GM18520 (cell line): ENCODE data around the gene SLC38A5.
"Not testable (repeated sequence)": the region's sequence is repeated elsewhere in the genome, so short reads cannot be mapped to it uniquely, and the experiment has no call there.

Source experiments
- ATAC-seq: cut with Tn5 transposase; IDR thresholded peaks from one replicate; pipeline ENCODE4 v1.9.1; 2021; ENCODE audit not compliant: unreplicated experiment

The SLC38A5 gene

GRCh38 chrX:48470110-48470832, at the start of gene SLC38A5:
Gene SLC38A5, minus strand, starts transcription at chrX:48470260. Its CDS starts 2,336 bp downstream, at chrX:48467924.
- ATAC-seq = no peak

- ATAC-seq = not testable (repeated sequence)
Measured at GRCh38 chrX:48519481-48519880, 49.4 kb upstream of the SLC38A5 start.

- ATAC-seq = no peak
Measured at GRCh38 chrX:48516987-48517386, 46.9 kb upstream of the SLC38A5 start.

DNA sequence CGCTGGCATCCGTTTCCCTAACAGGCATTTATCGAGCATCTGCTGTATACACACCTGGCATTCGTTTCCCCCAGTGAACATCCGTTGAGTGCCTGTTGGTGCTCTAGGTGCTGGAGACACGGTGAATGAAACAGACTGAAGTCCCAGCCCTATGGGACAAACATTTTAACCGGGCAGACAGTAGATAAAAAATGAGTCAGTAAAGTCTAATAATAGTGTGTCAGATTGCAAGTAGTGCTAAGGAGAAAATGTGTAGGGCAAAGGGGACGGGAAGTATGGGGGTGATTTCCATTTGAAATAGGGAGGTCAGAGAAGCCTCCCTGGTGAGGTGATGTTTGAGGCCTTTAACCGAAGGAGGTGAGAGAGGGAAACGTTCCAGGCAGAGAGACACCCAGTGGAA, 46.2 kb upstream of the SLC38A5 start:
- no peak for ATAC-seq

- no peak for ATAC-seq
Measured at GRCh38 chrX:48515842-48516241, 45.8 kb upstream of the SLC38A5 start.

- ATAC-seq = no peak
Measured at GRCh38 chrX:48514868-48515460, 44.9 kb upstream of the SLC38A5 start.

GRCh38 chrX:48514126-48514806, 44.2 kb upstream of the SLC38A5 start:
- ATAC-seq = no peak

- ATAC-seq = no peak
Measured at GRCh38 chrX:48513670-48514069, 43.6 kb upstream of the SLC38A5 start.

DNA sequence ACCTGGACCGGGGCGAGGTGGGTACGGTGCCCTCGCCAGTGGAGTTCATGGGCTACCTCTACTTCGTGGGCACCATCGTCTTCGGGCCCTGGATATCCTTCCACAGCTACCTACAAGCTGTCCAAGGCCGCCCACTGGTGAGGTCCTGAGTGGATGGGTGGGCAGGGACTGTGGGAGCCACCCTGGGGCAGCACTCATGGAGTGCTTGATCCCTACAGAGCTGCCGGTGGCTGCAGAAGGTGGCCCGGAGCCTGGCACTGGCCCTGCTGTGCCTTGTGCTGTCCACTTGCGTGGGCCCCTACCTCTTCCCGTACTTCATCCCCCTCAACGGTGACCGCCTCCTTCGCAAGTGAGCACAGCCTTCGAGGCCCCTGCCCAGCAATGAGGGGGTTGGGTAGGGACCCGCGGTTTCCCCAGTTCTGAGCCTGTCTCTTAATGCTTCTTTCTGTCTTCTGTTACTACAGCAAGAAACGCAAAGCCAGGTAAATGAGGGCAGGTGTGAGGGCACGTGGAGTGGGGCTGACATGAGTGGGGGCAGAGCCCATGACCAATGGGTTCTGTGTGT, 42.4 kb upstream of the SLC38A5 start:
- ATAC-seq = no peak

DNA sequence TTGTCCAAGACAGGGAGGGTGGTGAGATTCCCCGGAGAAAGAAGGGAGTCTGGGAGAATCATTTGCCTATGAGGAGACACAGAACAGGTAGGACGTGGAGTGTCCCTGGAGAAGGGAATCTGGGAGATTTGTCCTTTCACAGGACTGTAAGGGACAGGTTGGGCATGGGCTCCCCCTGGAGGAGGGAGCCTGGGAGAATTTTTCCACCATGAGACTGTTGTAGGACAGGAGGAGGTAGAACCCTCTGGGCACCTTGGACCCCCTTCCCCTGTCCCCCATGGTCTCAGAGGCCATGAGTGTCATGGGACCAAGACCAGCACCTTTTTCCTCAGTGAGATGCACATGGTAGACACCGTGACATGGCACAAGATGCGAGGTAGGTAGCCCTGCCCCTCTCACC, 41.5 kb upstream of the SLC38A5 start:
- no peak for ATAC-seq

DNA sequence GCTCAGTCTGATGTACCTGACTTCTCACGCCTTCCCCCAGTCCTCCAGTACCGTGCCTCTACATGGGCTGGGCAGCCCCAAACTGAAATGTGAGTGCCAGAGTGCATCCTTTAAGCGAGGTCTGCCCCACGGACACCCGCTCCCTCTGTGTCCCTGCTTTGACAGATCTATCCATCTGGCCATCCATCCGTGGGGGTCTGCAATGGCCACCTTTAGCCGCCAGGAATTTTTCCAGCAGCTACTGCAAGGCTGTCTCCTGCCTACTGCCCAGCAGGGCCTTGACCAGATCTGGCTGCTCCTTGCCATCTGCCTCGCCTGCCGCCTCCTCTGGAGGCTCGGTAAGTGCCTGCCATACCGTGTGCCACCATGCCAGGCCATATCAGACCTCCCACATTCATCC, 39.6 kb upstream of the SLC38A5 start:
- ATAC-seq = no peak

DNA sequence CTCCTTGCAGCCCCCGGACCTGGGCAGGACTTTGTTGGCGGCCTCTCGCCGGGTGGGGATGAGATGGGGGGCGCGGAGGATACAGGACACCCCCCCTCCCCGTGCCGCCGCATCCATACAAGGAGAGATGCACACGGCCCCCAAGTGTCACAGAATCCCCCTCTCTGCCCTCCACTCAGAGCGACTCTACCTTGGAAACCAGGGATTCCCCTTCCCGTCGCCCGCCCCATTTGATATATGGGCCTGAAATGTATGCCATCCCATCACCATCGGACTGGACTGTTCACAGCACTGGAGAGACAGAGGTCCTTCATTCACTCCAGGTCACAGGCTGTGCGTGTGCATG, 39.2 kb upstream of the SLC38A5 start:
- ATAC-seq = no peak

- no peak for ATAC-seq
Measured at GRCh38 chrX:48508400-48509244, 38.6 kb upstream of the SLC38A5 start, which contains the start of gene PORCN. Gene PORCN, plus strand, starts transcription at chrX:48508992. Its CDS starts 829 bp downstream, at chrX:48509821.

DNA sequence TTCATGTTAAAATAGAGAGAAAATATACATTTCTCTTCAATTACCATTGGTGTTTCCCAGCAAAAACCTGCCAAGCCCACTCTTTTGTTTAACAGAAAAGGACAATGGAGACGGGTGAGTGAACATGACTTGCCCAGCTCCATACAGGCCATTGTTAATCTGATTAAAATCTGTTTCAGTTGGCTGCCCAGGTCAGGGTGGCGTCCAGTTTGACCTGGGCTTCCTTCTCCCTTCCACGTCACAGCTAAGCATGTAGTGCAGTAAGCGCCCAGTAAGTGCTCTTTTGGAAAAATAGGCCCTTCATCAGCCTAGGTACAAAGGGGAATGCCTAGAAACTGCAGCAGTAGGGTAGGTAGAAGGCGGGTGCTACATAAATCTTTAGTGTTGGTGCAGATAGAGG, 37.2 kb upstream of the SLC38A5 start:
- no peak for ATAC-seq

GRCh38 chrX:48505481-48505880, 35.4 kb upstream of the SLC38A5 start:
- no peak for ATAC-seq

DNA sequence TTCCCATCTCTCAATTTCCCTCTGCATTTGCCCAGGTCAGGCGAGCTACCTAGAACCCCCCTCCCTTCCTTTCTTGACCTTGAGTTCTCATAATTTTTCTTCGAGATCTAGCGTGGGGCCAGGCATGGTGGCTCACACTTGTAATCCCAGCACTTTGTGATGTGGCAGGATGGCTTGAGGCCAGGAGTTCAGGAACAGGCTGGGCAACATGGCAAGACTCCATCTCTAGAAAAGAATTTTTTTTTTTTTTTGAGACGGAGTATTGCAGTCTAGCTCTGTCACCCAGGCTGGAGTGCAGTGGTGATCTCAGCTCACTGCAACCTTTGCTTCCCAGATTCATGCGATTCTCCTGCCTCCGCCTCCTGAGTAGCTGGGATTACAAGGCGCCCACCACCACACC, 34.2 kb upstream of the SLC38A5 start:
- no peak for ATAC-seq

DNA sequence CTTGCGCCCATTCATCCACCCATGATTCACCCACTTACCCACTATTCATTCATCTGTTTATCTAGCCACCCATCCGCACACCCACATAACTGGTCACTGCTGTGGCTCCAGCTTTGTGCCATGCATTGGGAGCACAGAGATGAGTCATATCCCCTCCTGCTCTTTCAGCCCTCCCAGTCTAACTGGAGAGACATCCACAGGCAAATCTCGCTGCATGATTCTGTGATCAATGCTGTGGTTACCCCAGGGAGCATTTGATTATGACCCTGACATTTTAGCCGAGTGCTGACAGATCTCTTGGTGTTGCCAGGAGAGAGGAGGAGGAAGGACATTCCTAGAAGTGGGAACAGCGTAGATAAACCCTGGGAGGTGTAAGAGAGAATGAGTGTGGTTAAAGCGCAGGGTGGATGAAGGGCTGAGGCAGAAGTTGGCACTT, 28.3 kb upstream of the SLC38A5 start:
- no peak for ATAC-seq

DNA sequence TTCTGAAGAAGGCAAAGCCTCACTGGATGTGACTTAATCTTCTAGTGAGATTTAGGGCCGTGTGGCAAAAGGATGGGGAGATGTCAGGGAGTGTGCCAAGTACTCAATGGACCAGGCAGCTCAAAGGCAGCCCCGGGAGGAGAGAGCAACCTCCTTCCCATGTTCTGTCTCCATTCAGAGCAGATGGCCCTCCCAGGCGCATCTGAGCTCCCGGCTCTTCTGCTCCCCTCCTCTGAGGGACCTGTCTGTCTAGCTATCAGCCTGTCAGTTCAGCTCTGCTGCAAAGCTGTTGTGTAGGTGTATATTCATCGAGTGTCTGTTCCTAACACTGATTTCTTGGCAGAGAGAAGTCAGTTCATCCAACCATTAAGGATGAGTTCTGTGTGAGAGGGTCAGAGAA, 27.8 kb upstream of the SLC38A5 start:
- no peak for ATAC-seq

DNA sequence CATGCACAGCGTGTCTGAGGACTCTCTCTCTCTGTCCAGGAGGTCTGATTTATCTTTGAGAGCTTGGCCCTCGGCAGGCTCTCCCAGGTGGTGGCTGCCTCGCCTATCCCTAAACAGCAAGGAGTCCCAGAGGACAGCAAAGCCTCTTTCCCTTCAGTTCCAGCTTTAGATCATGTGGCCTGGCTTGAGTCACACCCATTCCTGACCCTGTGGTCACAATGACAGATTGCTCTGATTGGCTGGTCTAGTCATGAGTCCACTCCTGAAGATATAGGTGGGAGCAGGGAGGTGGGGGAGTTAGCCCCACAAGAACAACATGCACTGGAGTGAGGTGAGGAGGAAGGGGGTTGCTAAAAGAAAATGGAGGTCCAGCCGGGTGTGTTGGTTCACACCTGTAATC, 26.6 kb upstream of the SLC38A5 start:
- no peak for ATAC-seq

DNA sequence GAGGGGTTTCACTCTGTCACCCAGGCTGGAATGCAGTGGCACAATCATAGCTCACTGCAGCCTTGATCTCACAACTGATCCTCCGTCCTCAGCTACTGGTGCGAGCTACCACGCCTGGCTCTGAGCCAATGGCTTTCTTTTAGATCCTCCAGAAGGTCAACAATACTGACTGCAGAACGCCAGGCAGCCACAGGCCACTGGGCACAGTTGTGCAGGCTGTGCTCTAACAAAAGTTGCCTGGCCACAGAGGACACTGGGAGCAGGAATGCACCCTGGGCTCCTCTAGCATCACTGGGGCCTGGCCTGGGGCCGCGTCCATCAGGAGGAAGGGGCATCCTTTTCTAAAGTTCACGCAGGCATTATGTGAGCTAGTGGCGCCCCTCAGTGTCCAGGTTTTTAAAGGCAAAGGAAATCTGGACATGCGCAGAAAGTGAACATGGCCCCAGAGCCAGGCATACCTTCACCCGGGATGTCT, 23.9 kb upstream of the SLC38A5 start:
- ATAC-seq = no peak
